ENCODE results near the gene LONP2. TPM values are rescaled to one million over a fixed set of nuclear protein-coding genes. Genes with fewer than 3 reads are reported as not detected.
"Not testable (repeated sequence)": the region's sequence is repeated elsewhere in the genome, so short reads cannot be mapped to it uniquely, and the experiment has no call there.

The LONP2 gene
- total RNA-seq, 1 experiment from 2014 or later: 30.7 TPM

- peaks cover 7% of the 10 kb centered on the region; the same call in 1 of the 2 replicates for H3K36me3 ChIP-seq
- H3K27me3 ChIP-seq: no peaks in the 10 kb centered on the region
- no peak overlapping the region for H3K4me3 ChIP-seq
- no peak for DNase-seq
- H3K9me3 ChIP-seq: no peaks in the 10 kb centered on the region
Measured at GRCh38 chr16:48347191-48347865, 103.2 kb downstream of the LONP2 start.

DNA sequence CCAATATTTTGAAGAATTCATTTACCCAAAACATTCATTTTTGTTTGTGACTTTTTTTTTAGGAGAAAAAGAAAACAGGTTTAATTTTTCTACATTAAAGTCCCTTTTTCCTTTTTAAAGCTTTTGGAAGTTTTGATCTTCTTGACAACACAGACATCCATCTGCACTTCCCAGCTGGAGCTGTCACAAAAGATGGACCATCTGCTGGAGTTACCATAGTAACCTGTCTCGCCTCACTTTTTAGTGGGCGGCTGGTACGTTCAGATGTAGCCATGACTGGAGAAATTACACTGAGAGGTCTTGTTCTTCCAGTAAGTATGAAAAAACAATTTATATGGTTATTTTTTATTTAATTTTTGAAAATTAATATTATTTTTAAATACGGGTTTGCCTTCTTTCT, 103.9 kb downstream of the LONP2 start:
- H3K9me3 ChIP-seq: no peaks in the 10 kb centered on the region
- no peak overlapping the region for H3K4me3 ChIP-seq
- no peak for DNase-seq
- no peaks in the 10 kb centered on the region for H3K27me3 ChIP-seq
- peaks cover 9% of the 10 kb centered on the region; the same call in 1 of the 2 replicates for H3K36me3 ChIP-seq

DNA sequence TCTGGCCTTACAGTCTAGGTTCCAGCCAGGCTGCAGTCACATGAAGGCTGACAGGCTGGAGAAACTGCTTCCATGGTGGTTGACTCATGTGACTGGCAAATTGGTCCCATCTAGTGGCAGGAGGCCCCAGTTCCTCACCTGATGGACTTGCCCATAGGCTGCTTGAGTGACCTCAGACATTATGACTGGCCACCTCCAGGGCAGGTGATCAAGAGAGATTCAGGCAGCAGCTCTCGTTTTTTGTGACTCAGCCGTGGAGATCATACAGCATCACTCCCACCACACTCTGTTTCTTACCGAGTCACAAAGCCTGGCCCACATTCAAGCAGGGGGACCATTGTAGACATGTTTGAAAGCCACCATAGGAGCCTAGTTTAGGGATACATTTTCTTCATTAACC, 106.6 kb downstream of the LONP2 start:
- DNase-seq: no peak
- peaks cover 9% of the 10 kb centered on the region; the same call in 1 of the 2 replicates for H3K36me3 ChIP-seq
- H3K4me3 ChIP-seq: no peak overlapping the region
- H3K27me3 ChIP-seq: no peaks in the 10 kb centered on the region
- H3K9me3 ChIP-seq: no peaks in the 10 kb centered on the region

GRCh38 chr16:48352648-48353390, 108.7 kb downstream of the LONP2 start:
- Histone ChIP-seq H3K27me3 (no peaks in the 10 kb centered on the region), H3K36me3 (peaks cover 14% of the 10 kb centered on the region), H3K4me3 (no peak overlapping the region), H3K9me3 (no peaks in the 10 kb centered on the region)
- no peak for DNase-seq

GRCh38 chr16:48353565-48354163, 109.6 kb downstream of the LONP2 start:
- Histone ChIP-seq H3K36me3 (peaks cover 14% of the 10 kb centered on the region), H3K9me3 (no peaks in the 10 kb centered on the region), H3K27me3 (no peaks in the 10 kb centered on the region), H3K4me3 (no peak overlapping the region)
- DNase-seq: peak; percentile 32

- not testable (repeated sequence) for H3K4me3 ChIP-seq, H3K27me3 ChIP-seq, H3K9me3 ChIP-seq, DNase-seq
- H3K36me3 ChIP-seq: peaks cover 14% of the 10 kb centered on the region
Measured at GRCh38 chr16:48354385-48354784, 110.3 kb downstream of the LONP2 start.

GRCh38 chr16:48354877-48355855, 111.1 kb downstream of the LONP2 start:
- H3K36me3 ChIP-seq: peaks cover 14% of the 10 kb centered on the region
- no peaks in the 10 kb centered on the region for H3K9me3 ChIP-seq
- H3K4me3 ChIP-seq: no peak overlapping the region
- no peaks in the 10 kb centered on the region for H3K27me3 ChIP-seq
- no peak for DNase-seq

DNA sequence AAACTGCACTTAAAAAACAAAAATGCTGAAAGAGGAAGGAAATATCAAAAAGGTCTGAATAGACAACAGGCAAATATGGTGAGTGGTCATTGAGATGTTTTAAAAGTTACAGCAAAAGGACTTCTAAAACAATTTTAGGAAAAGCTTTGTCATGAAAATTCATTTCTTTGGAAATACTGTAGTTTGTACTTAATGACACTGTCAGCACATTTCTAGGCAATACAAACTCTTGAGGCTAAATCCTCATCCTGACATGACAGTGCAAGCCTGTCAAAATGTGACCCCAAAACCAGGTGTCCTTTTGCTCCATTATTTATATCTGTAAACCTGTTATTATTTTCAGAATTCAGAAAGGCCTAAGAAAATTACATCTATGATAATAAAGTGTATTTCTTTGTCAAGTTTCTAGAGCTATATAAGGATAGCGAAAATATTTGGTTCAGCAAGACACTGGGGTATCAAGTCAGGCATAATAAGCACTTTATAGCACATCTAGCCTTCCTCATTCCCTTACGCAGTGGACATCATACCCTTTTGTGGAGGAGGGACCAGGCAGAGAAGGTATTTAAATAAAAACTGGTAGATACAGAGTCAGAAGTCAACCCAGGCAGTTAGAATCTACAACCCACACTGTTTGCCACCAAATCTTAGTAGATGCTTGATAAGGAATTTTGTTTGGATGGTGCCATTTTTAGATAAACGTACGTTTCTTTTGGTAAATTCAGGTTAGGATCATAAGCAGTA, 112.7 kb downstream of the LONP2 start:
- Histone ChIP-seq H3K9me3 (no peaks in the 10 kb centered on the region), H3K4me3 (no peak overlapping the region), H3K36me3 (peaks cover 15% of the 10 kb centered on the region), H3K27me3 (no peaks in the 10 kb centered on the region)
- DNase-seq: no peak

GRCh38 chr16:48358419-48358818, 114.3 kb downstream of the LONP2 start:
- DNase-seq: no peak
- H3K4me3 ChIP-seq: no peak overlapping the region
- H3K9me3 ChIP-seq: no peaks in the 10 kb centered on the region
- H3K27me3 ChIP-seq: no peaks in the 10 kb centered on the region
- H3K36me3 ChIP-seq: peaks cover 9% of the 10 kb centered on the region

DNA sequence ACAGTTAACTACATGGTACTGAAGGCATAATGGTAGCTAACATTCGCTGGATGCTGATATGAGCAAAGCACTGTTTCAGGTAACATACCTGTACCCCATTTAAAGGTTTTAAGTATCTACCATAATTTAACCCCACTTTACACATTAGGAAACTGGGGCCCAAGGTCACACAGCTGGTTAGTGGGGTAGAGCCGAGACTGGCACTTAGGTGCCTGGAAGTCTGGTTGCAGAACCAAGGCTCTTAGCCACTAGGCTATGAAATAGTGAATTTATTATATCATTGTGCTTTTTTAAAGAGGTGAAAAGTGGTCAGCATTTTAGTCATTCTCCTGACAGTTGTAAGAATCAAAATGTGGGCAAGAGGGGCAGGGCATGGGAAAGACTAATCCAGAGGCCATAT, 115.9 kb downstream of the LONP2 start:
- no peak overlapping the region for H3K4me3 ChIP-seq
- no peaks in the 10 kb centered on the region for H3K27me3 ChIP-seq

DNA sequence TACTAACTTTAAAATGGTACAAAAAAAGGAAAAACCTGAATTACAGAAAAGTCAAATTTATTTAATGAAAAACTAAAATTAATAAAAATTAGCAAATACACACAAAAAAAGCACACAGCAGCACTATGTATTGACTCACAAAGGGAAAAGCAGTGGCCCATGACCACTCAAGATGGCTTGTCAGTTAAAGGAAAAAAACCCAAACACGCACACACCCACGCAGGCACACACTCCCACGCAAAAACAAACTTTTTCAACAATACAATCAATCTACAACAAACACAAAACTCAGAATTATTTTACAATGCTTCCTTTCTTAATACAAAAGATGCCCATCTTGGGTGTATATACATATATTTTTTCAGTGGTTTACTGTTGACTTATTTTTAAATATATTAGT, 116.9 kb downstream of the LONP2 start:
- no peak for DNase-seq
- no peak overlapping the region for H3K4me3 ChIP-seq
- H3K36me3 ChIP-seq: peaks cover 9% of the 10 kb centered on the region

More for the DNA sequence above, 115.9 kb downstream of the LONP2 start:
- H3K9me3 ChIP-seq: no peaks in the 10 kb centered on the region
- peaks cover 9% of the 10 kb centered on the region for H3K36me3 ChIP-seq
- no peak for DNase-seq

DNA sequence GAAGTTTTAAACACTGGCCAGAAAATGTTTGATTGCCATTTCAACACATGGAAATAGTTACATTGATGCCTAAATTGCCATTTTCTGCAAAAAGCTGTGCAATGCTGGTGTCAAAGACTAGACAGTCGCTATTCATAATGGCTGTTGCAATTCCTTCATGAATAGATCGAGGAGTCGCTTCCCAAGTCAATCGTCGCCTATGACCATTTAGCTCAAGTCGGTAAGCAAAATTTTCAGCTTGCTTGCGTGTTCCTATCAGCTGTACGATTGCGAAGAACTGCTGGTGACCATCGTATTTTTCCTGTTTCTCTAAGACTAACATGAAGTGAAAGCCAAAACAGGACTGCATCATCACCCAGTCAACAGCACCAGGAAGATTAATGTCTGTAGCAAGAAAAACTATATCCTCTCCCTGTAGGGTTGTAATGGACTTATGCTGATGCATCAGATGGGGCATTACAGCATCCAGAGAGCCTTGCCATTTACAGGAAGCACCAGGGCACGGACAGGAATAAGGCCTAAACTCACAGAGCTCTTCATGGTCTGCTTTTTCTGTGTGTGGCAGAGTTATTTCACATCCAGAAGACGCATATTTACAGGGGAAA, 117.5 kb downstream of the LONP2 start:
- DNase-seq: no peak
- Histone ChIP-seq H3K4me3 (no peak overlapping the region), H3K36me3 (peaks cover 7% of the 10 kb centered on the region), H3K9me3 (no peaks in the 10 kb centered on the region), H3K27me3 (no peaks in the 10 kb centered on the region)

More for the DNA sequence above, 116.9 kb downstream of the LONP2 start:
- H3K9me3 ChIP-seq: no peaks in the 10 kb centered on the region
- no peaks in the 10 kb centered on the region for H3K27me3 ChIP-seq

DNA sequence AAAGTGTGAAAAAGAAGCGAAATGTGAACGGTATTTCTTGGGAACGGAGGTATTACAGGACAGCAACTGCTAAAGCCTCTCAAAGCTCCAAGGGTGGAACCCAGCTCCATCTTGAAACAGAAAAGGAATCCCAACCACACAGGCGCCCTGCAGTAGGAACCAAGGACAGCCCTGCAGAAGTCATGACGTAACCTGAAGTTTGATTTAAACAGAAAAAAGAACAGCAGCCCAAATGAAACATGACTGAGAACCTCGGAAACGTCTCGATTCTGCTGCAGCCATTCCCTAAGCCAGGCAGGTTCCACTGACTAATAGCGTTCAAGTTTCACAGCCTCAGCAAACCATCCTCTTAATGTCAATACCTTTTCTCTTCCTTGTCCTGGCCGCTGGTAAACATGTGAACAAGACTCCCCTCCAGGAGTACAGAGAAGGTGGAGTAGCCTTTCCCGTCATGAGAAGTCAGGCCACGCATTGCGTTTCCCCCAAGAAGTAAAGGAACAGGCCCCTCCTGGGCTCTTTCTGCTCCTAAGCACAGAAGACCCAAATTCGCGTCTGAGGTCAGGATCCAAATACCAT, 121.0 kb downstream of the LONP2 start:
- DNase-seq: no peak
- Histone ChIP-seq H3K9me3 (no peaks in the 10 kb centered on the region), H3K36me3 (peaks cover 5% of the 10 kb centered on the region), H3K27me3 (no peaks in the 10 kb centered on the region), H3K4me3 (peak overlapping the region; percentile 54)

- Histone ChIP-seq H3K36me3 (peaks cover 5% of the 10 kb centered on the region), H3K4me3 (peak overlapping the region; percentile 54), H3K27me3 (no peaks in the 10 kb centered on the region), H3K9me3 (no peaks in the 10 kb centered on the region)
- DNase-seq: peak; percentile 88
Measured at GRCh38 chr16:48365601-48366164, 121.6 kb downstream of the LONP2 start.

Measured in MG63 (cell line).